Measurements from ENCODE around the gene RPS6KA1.

GRCh38 chr1:26543462-26543861, 13.9 kb downstream of the RPS6KA1 start:
- TF ChIP-seq POLR2A (IDR thresholded peaks at IDR 0.05; ENCODE audit: low read depth, low read length) (no peak), CEBPB (IDR thresholded peaks at IDR 0.05; ENCODE audit: borderline replicate concordance in 1 of 2, low read depth in 2 of 2, low read length in 2 of 2) (no peak)
